Thymus (tissue), 11 donors: ENCODE measurements around the gene CCDC92B. TPM values are rescaled to one million over a fixed set of nuclear protein-coding genes. Genes with fewer than 3 reads are reported as not detected.
A peak's percentile ranks its signal among the peaks of the same experiment; 100 is the strongest.
"Not testable (repeated sequence)": the region's sequence is repeated elsewhere in the genome, so short reads cannot be mapped to it uniquely, and the experiment has no call there.

Experiments used
- DNase-seq, 9 donors: peaks; one replicate each; pipeline ENCODE4 v3.0.0-alpha.2; 2013; ENCODE audit warnings: low spot score in 9 of 9, low read depth in 6 of 9, missing footprints in 1 of 9
- H3K27ac ChIP-seq, 2 donors: one replicate each; pipeline ENCODE4 v1.5.1; 2013; ENCODE audit warnings: control low read depth in 1 of 2, low read depth in 1 of 2, low read length in 1 of 2, mild to moderate bottlenecking in 1 of 2, moderate library complexity in 1 of 2
- H3K27me3 ChIP-seq, 2 donors: one replicate each; pipeline ENCODE4 v1.5.1; 2013; ENCODE audit warnings: low read length in 1 of 2; ENCODE audit not compliant: control insufficient read depth in 2 of 2, insufficient read depth in 1 of 2
- H3K36me3 ChIP-seq, 2 donors: one replicate each; pipeline ENCODE4 v1.5.1; 2013; ENCODE audit warnings: low read length in 1 of 2, mild to moderate bottlenecking in 1 of 2, moderate library complexity in 1 of 2; ENCODE audit not compliant: control insufficient read depth in 2 of 2, insufficient read depth in 2 of 2
- H3K4me1 ChIP-seq, 2 donors: one replicate each; pipeline ENCODE4 v1.5.1; 2013; ENCODE audit warnings: low read length in 2 of 2; ENCODE audit not compliant: control insufficient read depth in 2 of 2, insufficient read depth in 2 of 2
- H3K4me3 ChIP-seq, 2 donors: one replicate each; pipeline ENCODE4 v1.5.1; 2013; ENCODE audit warnings: low read length in 2 of 2, control low read depth in 1 of 2, mild to moderate bottlenecking in 1 of 2
- H3K9me3 ChIP-seq, 2 donors: one replicate each; pipeline ENCODE4 v1.5.1; 2013; ENCODE audit warnings: low read length in 1 of 2, mild to moderate bottlenecking in 1 of 2; ENCODE audit not compliant: control insufficient read depth in 2 of 2, insufficient read depth in 1 of 2
- WGBS: extraction: QIAGEN DNeasy Blood & Tissue Kit; methylation state at CpG from one replicate; pipeline ENCODE4 v1.1.7; 2013; 5-methylcytosine and 5-hydroxymethylcytosine counted together
- polyA plus RNA-seq: library from polyadenylated mRNA; stranded (reverse); fragments of 200-250 nt; gene quantifications from one replicate; pipeline ENCODE4 v1.2.3, GENCODE V29; 2013
- total RNA-seq: library from RNA; stranded (reverse); fragments of 120-200 nt; gene quantifications from one replicate; pipeline ENCODE4 v1.2.4, GENCODE V29; 2013
- donor health status: healthy.

The CCDC92B gene
- total and polyA plus RNA-seq, 2 donors: 0.11 TPM; not detected in 1

DNA sequence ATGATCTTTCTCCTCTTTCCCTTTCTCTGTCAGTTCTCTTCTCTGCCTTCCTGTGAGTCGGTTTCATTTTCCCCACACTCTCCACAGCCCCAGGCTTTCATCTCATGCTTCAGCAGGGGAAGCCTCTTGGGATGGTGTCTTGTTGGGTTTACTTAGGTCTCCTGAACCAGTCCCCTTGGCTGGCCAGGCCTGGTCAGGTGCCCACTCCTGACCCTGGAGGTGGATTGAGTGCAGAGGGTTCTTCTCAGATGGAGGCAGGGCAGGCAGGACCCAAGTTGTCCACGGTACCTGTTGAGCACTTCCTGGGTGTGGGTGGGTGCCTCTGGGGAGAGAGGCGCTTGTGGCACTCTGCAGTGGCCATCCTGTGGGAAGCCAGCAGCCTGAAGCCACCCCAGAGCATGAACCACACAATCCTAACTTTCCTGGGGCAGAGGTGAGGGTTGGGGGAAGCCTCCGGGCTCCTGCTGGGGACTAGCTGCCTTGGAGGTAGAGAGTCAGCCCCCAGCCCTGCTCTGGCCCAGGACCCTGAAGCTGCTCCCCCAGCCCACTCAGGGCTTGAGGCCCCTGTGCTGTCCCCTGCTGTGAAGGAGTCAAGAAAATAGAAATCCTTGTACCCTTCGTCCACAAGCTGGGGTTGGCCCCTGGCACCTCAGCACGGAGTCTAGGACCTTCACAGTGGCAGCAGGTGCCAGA lies 44.8 kb upstream of the CCDC92B start:
- WGBS: 51% methylated on average over 6 of the region's 6 CpGs
- peaks cover 22 to 85% of the 10 kb centered on the region in 2 donors for H3K4me1 ChIP-seq
- H3K27ac ChIP-seq: no peak overlapping the region
- H3K27me3 ChIP-seq: peaks cover 5 to 71% of the 10 kb centered on the region in 2 donors
- no peaks in the 10 kb centered on the region for H3K9me3 ChIP-seq
- H3K36me3 ChIP-seq: no peaks in the 10 kb centered on the region
- DNase-seq: peak in 1 of 9 donors; percentile 51
- no peak overlapping the region for H3K4me3 ChIP-seq

DNA sequence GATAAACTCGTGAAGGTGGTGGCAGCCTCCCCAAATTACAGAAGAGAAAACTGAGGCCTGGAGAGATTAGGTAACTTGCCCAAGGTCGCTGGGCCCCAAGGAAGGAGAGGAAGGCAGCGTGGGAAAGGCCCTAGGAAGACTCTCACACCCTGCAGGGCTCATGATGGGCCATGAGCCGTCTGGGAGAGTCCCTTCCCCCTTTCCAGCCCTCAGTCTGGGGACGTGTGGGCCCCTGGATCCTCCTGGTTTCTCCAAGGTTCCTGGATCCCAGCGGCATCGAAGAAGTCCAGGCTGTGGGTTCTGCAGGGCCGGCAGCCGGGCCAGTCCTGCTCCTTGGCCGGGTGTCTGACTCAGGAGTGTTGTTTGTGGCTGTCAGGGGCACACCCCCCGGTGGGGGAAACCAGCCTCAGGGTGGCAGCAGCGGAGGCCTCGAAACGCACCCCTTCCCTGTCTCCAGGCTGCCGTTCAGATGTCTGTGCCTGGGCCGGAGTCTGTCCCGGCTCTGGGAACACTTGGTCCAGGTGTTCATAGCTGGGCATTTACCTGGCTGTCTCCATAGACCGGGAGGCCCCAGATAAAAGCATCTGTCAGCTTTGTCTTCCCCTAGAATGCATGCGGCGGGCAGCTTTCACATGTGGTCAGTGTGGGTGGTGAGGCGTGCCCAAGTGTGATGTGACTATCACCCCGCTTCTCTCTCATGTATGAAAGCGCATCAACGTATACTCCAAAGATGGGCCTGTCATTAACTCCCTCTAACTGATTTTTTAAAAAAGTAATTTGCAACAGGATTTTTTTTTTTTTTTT lies 43.1 kb upstream of the CCDC92B start:
- 34% methylated on average over 24 of the region's 24 CpGs for WGBS
- Histone ChIP-seq H3K4me1 (peaks cover 13 to 70% of the 10 kb centered on the region in 2 donors), H3K27ac (no peak overlapping the region)

DNA sequence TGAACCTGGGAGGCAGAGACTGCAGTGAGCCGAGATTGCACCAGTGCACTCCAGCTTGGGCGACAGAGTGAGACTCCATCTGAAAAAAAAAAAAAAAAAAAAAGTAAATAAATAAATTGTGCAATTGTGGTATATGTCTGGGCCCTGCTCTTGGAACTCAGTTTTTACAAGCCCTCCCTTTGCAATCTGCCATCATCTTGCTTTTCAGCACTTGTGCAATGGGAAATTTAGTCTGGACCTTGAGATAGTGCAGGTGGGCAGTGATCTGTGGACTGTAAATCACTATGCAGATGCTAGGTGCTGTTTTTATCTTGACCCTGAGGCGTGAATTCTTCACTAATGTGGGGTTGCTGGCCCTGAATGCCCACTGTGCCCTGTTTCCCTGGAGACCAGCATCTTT lies 40.2 kb upstream of the CCDC92B start:
- peaks cover 5 to 33% of the 10 kb centered on the region in 2 donors for H3K27me3 ChIP-seq
- no peaks in the 10 kb centered on the region for H3K9me3 ChIP-seq
- 75% methylated on average over 3 of the region's 3 CpGs for WGBS
- H3K4me1 ChIP-seq: peaks cover 4 to 58% of the 10 kb centered on the region in 2 donors
- H3K4me3 ChIP-seq: no peak overlapping the region
- H3K27ac ChIP-seq: no peak overlapping the region
- H3K36me3 ChIP-seq: no peaks in the 10 kb centered on the region
- DNase-seq: no peak

More for the DNA sequence above, 43.1 kb upstream of the CCDC92B start:
- peak in 2 of 9 donors; percentile 26 to 42 for DNase-seq
- no peaks in the 10 kb centered on the region for H3K9me3 ChIP-seq
- no peaks in the 10 kb centered on the region for H3K36me3 ChIP-seq
- H3K4me3 ChIP-seq: no peak overlapping the region
- peaks cover 5 to 58% of the 10 kb centered on the region in 2 donors for H3K27me3 ChIP-seq

DNA sequence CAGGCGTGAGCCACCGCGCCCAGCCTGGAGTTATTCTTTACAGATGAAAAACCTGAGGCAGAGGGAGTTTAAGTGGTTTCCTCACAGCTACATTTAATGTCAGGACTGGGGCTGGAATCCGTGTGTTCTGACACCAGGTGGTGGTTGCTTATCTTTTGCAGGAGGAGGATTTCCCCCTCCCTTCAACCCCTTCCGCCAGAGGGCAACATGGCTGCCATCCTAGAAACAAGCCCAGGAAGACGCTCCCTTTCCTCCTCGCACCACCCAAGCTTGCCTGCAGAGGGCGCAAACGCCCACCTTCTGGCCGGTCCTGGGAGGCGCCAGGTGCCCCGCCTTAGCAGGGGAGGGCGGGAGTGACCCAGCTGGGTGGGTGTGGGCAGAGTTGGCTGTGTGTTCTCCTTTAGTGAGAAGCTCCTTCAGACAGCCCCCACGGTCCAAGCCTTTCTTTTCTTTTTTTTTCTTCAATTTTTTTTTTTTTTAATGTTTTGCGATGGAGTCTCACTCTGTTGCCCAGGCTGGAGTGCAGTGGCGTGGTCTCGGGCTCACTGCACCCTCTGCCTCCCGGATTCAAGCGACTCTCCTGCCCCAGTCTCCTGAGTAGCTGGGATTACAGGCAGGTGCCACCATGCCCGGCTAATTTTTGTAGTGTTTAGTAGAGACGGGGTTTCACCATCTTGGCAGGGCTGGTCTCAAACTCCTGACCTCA lies 36.9 kb upstream of the CCDC92B start:
- Histone ChIP-seq H3K36me3 (no peaks in the 10 kb centered on the region), H3K27me3 (peaks cover 0 to 12% of the 10 kb centered on the region in 2 donors), H3K4me3 (no peak overlapping the region), H3K27ac (no peak overlapping the region), H3K9me3 (no peaks in the 10 kb centered on the region), H3K4me1 (peaks cover 0 to 24% of the 10 kb centered on the region in 2 donors)
- peak; percentile 87 to 98 (median 95) for DNase-seq
- WGBS: 15% methylated on average over 21 of the region's 21 CpGs

DNA sequence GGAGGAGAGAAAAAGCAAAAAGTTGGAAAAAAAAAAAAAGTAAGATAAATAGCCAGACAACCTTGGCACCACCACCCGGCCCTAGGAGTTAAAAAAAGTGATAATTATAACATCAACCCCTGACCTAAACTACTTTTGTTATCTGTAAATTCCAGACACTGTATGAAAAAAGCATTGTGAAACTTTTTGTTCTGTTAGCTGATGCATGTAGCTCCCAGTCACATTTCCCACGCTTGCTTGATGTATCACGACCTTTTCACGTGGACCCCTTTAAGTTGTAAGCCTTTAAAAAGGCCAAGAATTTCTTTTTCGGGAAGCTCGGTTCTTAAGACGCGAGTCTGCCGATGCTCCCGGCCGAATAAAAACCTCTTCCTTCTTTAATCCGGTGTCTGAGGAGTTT lies 35.9 kb upstream of the CCDC92B start:
- DNase-seq, H3K36me3 ChIP-seq, H3K27ac ChIP-seq, H3K9me3 ChIP-seq, H3K27me3 ChIP-seq, H3K4me3 ChIP-seq: not testable (repeated sequence)
- 92% methylated on average over 12 of the region's 12 CpGs for WGBS
- peaks cover 0 to 15% of the 10 kb centered on the region in 2 donors for H3K4me1 ChIP-seq

- H3K36me3 ChIP-seq: no peaks in the 10 kb centered on the region
- no peak for DNase-seq
- H3K4me3 ChIP-seq: no peak overlapping the region
- no peak overlapping the region for H3K27ac ChIP-seq
- no peaks in the 10 kb centered on the region for H3K27me3 ChIP-seq
- peaks cover 0 to 13% of the 10 kb centered on the region in 2 donors for H3K4me1 ChIP-seq
- H3K9me3 ChIP-seq: no peaks in the 10 kb centered on the region
- WGBS: 97% methylated on average over 8 of the region's 8 CpGs
These were observed 35.4 kb upstream of the CCDC92B start for GRCh38 chr17:2784864-2785263.

DNA sequence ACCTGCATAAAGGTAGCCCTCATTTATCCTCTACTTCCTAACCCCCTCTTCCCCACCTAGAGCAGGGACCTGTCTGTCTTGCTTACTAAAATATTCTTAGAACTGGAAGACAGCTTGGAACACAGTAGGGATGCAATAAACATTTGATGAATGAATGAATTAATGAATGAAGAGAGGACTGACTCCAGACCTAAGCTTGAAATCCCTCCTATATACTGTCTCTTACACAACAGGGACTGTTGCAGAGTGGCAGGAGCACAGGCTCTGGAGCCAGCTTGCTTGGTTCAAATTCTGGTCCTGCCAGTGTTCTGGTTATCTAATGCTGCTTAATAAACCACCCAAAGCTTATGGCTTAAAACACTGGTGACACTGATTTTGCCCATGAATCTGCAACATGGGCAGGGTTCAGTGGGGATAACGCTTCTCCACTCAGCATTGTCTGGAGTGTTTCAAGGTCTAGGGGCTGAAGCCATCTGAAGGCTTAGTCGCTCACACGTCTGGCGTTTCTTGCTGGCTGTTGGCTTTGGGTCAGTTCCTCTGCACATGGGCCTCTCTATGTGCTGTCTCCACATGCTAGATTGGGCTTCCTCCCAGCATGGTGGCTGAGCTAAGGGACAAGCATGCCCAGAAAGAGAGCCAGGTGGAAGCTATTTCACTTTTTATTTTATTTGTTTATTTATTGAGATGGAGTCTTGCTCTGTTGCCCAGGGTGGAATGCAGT lies 34.0 kb upstream of the CCDC92B start:
- H3K27me3 ChIP-seq: peaks cover 0 to 10% of the 10 kb centered on the region in 2 donors
- no peak for DNase-seq
- no peaks in the 10 kb centered on the region for H3K36me3 ChIP-seq
- H3K27ac ChIP-seq: no peak overlapping the region
- 89% methylated on average over 4 of the region's 4 CpGs for WGBS
- peaks cover 0 to 13% of the 10 kb centered on the region in 2 donors for H3K4me1 ChIP-seq
- H3K9me3 ChIP-seq: no peaks in the 10 kb centered on the region
- no peak overlapping the region for H3K4me3 ChIP-seq

DNA sequence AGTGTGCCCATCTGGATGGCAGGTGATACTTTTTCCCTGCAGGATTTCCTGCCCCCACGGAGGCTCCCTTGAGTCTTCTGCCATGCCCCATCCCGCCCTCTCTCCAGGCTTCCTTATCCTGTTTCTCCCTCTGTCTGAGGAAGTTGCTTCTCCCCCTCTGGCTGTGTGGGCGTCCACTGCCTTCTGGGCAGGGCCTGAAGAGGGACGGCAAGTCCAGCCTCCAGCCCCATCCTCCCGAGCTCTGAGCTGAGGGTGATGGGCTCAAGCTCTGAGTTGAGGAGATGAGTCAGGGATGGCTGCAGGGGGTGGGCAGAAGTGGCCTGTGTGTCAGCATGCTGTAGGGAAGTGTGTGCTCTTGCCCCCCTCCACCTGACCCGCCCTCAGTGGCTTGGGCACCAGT lies 32.6 kb upstream of the CCDC92B start:
- peaks cover 6 to 18% of the 10 kb centered on the region in 2 donors for H3K4me1 ChIP-seq
- WGBS: 81% methylated on average over 6 of the region's 6 CpGs
- no peaks in the 10 kb centered on the region for H3K36me3 ChIP-seq
- DNase-seq: no peak
- no peak overlapping the region for H3K27ac ChIP-seq
- peaks cover 0 to 22% of the 10 kb centered on the region in 2 donors for H3K27me3 ChIP-seq
- no peak overlapping the region for H3K4me3 ChIP-seq
- H3K9me3 ChIP-seq: no peaks in the 10 kb centered on the region
